OCI-M1 (cell line): ENCODE data around the gene RUNX1.

ENCODE experiments used
- DNase-seq: peaks from one replicate; lab custom pipeline; 2025; lab: John Stamatoyannopoulos, UW

Gene RUNX1

GRCh38 chr21:34782506-34783360 lies 266.4 kb downstream of the RUNX1 start:
- no peak for DNase-seq

- DNase-seq: no peak
These were observed 267.6 kb downstream of the RUNX1 start for GRCh38 chr21:34781526-34781925.

GRCh38 chr21:34779860-34780259 lies 269.2 kb downstream of the RUNX1 start:
- peak; percentile 23 for DNase-seq

DNA sequence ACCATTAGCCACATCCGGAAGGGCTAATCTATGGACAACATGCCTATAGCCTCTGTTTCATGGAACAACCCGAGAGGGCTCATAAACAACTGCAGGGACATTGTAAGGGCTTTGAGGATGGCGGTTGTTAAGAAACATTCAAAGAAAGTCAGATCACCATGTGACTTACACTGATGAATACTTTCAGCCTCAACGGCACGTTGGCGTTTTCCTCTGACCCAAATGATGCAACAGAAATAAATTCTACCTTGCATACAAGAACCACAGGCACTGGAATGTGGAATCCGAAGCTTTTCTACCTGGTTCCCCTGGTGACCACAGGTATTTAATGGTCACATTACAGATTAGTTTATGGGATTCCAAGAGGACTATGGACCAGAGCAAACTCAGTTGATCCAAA lies 273.3 kb downstream of the RUNX1 start:
- no peak for DNase-seq

DNA sequence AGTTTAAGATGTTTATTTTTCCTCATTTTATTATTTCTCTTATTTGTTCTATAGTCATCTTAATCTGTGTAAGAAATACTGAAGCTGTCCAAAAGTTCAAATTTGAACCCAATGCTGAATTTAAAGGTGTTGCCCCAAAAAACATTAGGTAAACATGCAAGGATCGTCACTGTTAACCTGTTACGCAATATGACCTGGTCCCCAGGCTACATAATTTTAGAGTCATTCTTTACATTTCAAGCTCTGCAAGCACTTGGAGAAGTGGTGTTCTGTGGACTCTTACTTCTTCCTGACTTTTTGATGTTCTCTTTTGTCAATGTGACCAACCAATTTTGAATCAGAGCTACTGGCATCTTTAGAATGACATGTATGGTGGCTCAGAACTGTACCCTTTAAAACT lies 274.4 kb downstream of the RUNX1 start:
- DNase-seq: no peak

GRCh38 chr21:34771512-34772028 lies 277.5 kb downstream of the RUNX1 start:
- peak; percentile 74 for DNase-seq

- no peak for DNase-seq
These were observed 278.5 kb downstream of the RUNX1 start for GRCh38 chr21:34770576-34770975.

DNA sequence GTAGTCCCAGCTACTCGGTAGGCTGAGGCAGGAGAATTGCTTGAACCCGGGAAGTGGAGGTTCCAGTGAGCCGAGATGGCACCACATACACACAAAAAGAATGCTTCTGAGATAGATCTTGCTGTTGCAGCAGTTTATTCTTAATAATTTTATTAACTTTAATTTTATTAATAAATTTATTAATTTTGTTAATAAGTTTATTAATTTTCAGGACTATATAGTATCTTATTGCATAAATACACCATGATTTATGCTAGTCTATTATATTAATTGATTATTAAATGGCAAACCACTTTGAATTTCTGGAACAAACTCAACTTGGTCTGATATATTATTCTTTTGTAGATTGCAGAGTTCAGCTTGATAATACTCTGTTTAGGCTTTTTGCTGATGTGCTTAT lies 280.8 kb downstream of the RUNX1 start:
- no peak for DNase-seq

DNA sequence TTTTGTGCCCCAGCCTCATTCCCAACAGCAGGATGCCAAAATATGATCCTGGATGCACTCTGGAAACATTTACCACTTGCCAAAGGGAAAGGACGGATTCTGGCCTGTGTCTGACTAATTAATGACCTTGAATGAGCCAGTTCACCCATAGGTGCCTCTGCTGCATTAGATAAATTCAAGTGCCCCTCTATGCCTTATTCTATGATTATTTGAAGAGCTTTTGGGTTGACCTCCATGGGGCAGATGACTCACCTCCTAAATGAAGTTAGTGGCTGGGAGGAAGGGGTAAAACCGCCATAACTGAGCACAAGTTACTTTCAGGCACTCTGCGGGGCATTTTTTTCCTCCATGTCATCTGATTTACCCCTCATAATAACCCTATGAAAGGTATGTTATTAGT lies 282.2 kb downstream of the RUNX1 start:
- no peak for DNase-seq

DNA sequence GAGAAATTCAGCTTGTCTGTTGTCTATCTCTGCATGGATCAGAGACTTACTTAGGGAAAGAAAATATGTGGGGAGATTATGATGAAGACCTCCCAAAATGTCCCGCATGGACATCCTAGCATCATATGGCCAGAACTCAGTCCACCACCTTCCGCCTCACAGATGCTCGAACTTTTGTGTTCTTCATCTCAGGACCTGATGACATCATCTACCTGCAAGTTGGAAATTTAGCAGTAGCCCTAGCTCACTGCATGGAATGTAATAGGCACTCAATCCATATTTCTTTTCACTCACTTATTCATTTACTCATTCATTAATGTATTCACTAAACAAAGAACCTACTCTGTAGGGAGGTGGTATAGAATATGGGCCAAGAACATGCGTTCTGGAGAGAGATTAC lies 283.5 kb downstream of the RUNX1 start:
- DNase-seq: no peak

- no peak for DNase-seq
These were observed 284.3 kb downstream of the RUNX1 start for GRCh38 chr21:34764715-34765284.

GRCh38 chr21:34762786-34763185 lies 286.3 kb downstream of the RUNX1 start:
- no peak for DNase-seq

DNA sequence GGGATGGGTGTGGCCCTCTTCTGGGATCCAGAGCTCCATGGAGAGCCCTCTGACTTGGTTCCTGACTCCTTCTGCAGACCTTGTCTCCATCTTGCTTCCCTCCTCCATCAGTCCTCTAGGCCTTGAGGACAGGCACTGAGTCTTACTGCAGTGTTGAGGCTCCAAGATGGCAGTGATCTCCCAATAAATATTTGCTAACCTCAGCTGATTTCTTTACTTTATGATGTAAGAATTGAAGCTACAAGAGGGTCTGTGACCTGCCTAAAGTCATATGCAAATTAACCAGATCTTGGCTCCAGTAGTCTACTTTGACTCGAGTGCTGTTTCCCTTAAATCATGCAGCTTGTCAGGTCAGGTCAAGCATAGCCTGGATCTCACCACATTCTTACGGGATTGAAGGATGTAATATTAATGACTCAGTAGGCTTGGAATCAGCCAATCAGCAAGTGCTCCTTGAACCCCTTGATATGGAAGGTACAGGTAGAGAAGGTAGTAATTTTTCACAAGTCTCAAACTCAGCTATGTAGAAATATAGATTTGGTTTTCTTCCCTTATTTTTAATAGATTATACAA lies 287.3 kb downstream of the RUNX1 start:
- DNase-seq: no peak

DNA sequence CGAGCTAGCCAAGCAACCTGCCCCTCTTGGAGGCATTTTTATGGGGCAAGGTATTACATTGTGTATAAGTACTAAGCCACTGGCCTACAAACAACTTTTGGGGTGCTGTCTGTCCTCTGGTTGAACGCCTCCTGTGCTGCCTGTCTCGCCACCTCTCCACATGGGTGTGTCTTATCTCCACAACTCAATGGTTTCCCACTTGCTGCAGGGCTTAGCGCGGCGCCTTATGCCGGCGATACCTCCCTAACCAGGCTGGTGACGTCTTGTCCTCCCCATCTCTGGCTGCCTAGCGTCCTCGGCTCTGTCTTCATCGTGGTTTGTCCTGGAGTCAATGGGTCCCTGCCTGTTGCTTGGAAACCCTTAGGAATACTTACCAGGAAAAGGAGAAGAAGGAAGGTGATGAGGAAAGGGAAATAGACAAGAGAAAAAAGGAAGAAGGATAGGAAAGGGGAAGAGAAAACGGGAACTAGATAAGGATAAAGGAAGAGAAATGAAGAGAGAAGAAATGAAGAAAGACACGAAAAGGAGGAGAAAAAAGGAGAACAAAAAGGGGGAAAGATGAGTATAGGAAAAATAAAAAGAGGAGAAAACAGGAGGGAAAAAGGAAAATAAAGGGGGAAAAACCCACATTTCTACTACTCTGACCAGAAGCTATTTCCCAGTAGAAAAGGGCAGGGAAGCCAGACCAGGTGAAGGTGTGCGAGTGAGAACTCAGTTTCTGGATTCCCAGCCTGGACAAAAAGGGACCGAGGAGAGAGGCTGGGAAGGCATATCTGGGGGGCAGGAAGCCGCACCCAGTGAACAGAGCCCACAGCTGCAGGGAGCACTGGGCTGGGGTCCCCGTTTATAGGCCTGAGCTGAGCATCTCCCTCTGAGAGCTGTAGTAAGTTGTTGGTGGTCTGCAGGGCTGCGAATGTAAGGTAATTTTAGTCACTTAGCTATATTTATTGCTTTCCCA lies 294.1 kb downstream of the RUNX1 start:
- no peak for DNase-seq

DNA sequence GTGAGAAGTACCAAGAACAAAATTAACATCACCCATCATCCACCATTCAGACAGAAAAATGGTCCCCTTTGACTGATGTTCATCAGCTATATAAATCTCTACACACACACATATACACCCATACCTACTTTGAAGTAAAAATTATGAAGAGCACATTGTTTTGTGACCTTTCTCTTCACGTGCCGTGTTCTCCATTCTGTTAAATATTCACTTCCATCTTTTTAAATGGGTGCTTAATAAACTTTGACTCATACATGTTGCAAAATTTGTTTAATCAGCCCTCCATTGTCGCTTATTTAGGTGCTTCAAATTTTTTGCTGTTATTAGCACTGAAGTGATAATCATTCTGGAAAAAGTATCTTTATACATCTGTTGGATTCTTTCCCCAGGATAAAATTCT lies 300.2 kb downstream of the RUNX1 start:
- no peak for DNase-seq

DNA sequence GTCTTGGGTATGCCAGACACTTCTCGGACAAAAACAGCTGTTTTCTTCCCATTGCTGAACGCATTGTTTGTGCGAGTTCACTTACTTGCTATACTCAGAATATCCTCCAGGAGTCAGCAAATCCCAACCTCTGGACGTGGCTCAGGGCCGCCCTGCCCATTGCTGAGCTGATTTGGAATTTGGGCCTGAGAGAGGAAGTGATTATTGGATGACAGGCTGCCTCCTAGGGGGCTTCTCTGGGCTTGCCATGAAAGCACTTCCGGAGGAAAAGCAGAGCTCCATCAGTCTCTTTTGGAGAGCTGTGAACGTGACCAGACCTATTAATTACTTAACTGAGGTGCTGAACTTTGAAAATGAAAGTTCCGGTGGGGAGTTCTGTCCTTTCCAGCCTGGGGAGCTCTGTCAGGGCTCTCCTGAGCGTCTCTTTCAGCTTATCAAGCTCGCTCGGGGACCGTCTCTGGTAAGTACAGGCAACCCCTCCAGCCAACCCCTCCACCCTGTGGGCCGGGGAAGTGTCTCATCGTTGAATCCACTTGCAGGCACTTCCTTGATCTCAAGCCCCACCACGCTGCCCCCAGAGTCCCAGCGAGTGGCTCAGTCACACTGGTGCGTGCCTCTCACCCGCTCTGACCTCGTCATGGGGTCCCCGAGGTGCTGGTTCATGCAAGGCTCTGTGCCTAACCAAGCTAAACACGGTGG lies 303.4 kb downstream of the RUNX1 start:
- DNase-seq: peak; percentile 95

GRCh38 chr21:34744801-34745200 lies 304.3 kb downstream of the RUNX1 start:
- no peak for DNase-seq

DNA sequence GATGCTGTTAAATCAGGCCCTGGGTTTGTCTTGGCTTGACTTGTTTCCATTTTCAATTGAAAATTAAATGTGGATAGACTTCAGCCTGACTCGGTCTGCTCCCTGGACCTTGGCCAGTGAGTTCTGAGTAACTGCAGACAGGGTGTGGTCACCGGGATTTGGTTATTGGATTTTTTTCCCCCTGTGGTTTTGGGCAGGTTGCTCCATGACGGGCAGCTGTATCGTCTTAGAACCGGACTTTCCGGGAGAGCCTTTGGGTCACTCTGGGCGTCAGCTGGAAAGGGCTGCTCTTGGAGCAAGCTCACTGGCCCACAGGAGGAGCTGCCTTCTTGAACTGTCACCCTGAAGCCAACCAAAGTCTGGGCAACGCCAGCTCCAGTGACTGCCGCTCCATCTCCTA lies 305.3 kb downstream of the RUNX1 start:
- no peak for DNase-seq

GRCh38 chr21:34743285-34743684 lies 305.8 kb downstream of the RUNX1 start:
- no peak for DNase-seq

GRCh38 chr21:34740198-34740597 lies 308.9 kb downstream of the RUNX1 start:
- no peak for DNase-seq
